H1 (cell line): Measurements from ENCODE around the gene SLC24A1. TPM values are rescaled to one million over a fixed set of nuclear protein-coding genes. Genes with fewer than 3 reads are reported as not detected.

ENCODE experiments used
- CTCF ChIA-PET: fragments of 300-600 bp; sonication (Branson Sonifier 250); formaldehyde crosslinking; loops from one replicate; lab custom pipeline; 2021; ENCODE audit not compliant: partially characterized antibody; lab: Charles Lee
- POLR2A ChIA-PET: fragments of 300-600 bp; sonication (Branson Sonifier 250); formaldehyde crosslinking; loops from one replicate; lab custom pipeline; 2021; ENCODE audit warnings: inconsistent platforms; ENCODE audit not compliant: partially characterized antibody; lab: Charles Lee
- DNase-seq, 2 experiments: peaks; one replicate each; pipeline versions ENCODE4 v3.0.0 to v3.0.0-alpha.2; 2010 to 2022; ENCODE audit warnings: low spot score in 2 of 2, low read depth in 1 of 2, mixed read lengths in 1 of 2
- FAIRE-seq: peaks from 2 replicates; lab custom pipeline; 2011; peaks lifted over from hg19 to GRCh38; lab: Jason Lieb, UNC
- H2AFZ ChIP-seq: 2 replicates; pipeline ENCODE4 v1.8.1; 2012; ENCODE audit warnings: low read length, inconsistent platforms
- H2AK5ac ChIP-seq: 2 replicates; pipeline ENCODE4 v1.6.1; 2013; ENCODE audit warnings: low read depth, low read length
- H2BK120ac ChIP-seq: replicated peaks from 2 replicates; pipeline ENCODE3; 2013; ENCODE audit warnings: low read depth, low read length, inconsistent platforms
- H2BK12ac ChIP-seq: 2 replicates; pipeline ENCODE4 v1.6.1; 2013; ENCODE audit warnings: low read depth, low read length
- H2BK15ac ChIP-seq: 2 replicates; pipeline ENCODE4 v1.6.1; 2013; ENCODE audit warnings: low read length
- H2BK20ac ChIP-seq: 2 replicates; pipeline ENCODE4 v1.6.1; 2013; ENCODE audit warnings: low read length
- H2BK5ac ChIP-seq: 2 replicates; pipeline ENCODE4 v1.6.1; 2013; ENCODE audit warnings: low read depth, low read length
- H3K14ac ChIP-seq: 2 replicates; pipeline ENCODE4 v1.6.1; 2013; ENCODE audit warnings: inconsistent platforms; ENCODE audit not compliant: insufficient read length
- H3K18ac ChIP-seq: 2 replicates; pipeline ENCODE4 v1.6.1; 2013; ENCODE audit warnings: low read length; ENCODE audit errors: extremely low read depth
- H3K23ac ChIP-seq: 2 replicates; pipeline ENCODE4 v1.6.1; 2013; ENCODE audit warnings: inconsistent platforms; ENCODE audit not compliant: insufficient read length
- H3K23me2 ChIP-seq: 2 replicates; pipeline ENCODE4 v1.6.1; 2013; ENCODE audit warnings: low read depth, low read length
- H3K27ac ChIP-seq: 2 replicates; pipeline ENCODE4 v1.6.1; 2011; ENCODE audit warnings: low read depth, low read length, inconsistent platforms
- H3K27me3 ChIP-seq, 4 experiments: replicated peaks in 1 of 4; 1 replicate in 1 of 4; 2 replicates in 3 of 4; pipeline versions ENCODE4 v1.6.1 to v1.8.1; 2011 to 2013; ENCODE audit warnings: low read length in 3 of 4, mild to moderate bottlenecking in 3 of 4, inconsistent platforms in 2 of 4, mixed read lengths in 2 of 4, moderate library complexity in 1 of 4; ENCODE audit not compliant: control insufficient read depth in 3 of 4, insufficient read depth in 3 of 4; ENCODE audit errors: extremely low read depth in 1 of 4
- H3K36me3 ChIP-seq, 4 experiments: 2 replicates each; pipeline versions ENCODE4 v1.6.1 to v1.8.1; 2011 to 2013; ENCODE audit warnings: mild to moderate bottlenecking in 4 of 4, low read length in 3 of 4, moderate library complexity in 2 of 4, control low read depth in 1 of 4, inconsistent platforms in 1 of 4; ENCODE audit not compliant: insufficient read depth in 4 of 4, control insufficient read depth in 2 of 4
- H3K4ac ChIP-seq: replicated peaks from 2 replicates; pipeline ENCODE3; 2013; ENCODE audit warnings: low read length, low read depth, mixed read lengths, inconsistent platforms; ENCODE audit not compliant: insufficient read length
- H3K4me1 ChIP-seq, 4 experiments: replicated peaks in 1 of 4; 1 replicate in 1 of 4; 2 replicates in 3 of 4; pipeline versions ENCODE4 v1.6.1 to v1.8.1; 2011 to 2013; ENCODE audit warnings: low read length in 3 of 4, inconsistent platforms in 2 of 4, mixed read lengths in 1 of 4; ENCODE audit not compliant: insufficient read depth in 4 of 4, control insufficient read depth in 3 of 4
- H3K4me2 ChIP-seq, 2 experiments: 2 replicates each; pipeline versions ENCODE4 v1.6.1 to v1.8.1; 2011 to 2013; ENCODE audit warnings: low read depth in 2 of 2, low read length in 2 of 2, control low read depth in 1 of 2, inconsistent platforms in 1 of 2, mild to moderate bottlenecking in 1 of 2; ENCODE audit not compliant: insufficient read depth in 1 of 2
- H3K4me3 ChIP-seq, 4 experiments: fragments of 200-600, 300-600 bp in 1 of 4; sonication (generic), shearing (Covaris generic), sonication (Bioruptor Twin) in 1 of 4; 2 replicates each; pipeline versions ENCODE4 v1.5.1 to v1.8.1; 2011 to 2016; ENCODE audit warnings: low read length in 4 of 4, low read depth in 3 of 4, control low read depth in 2 of 4, inconsistent platforms in 2 of 4, mild to moderate bottlenecking in 2 of 4, mixed read lengths in 1 of 4, moderate library complexity in 1 of 4; ENCODE audit not compliant: insufficient read depth in 2 of 4; ENCODE audit errors: extremely low read depth in 1 of 4
- H3K56ac ChIP-seq: replicated peaks from 2 replicates; pipeline ENCODE3; 2013; ENCODE audit warnings: low read depth, mild to moderate bottlenecking, mixed read lengths, low read length, inconsistent platforms; ENCODE audit not compliant: insufficient read length
- H3K79me1 ChIP-seq: 2 replicates; pipeline ENCODE4 v1.6.1; 2013; ENCODE audit warnings: low read depth, low read length, control low read depth
- H3K79me2 ChIP-seq, 2 experiments: 2 replicates each; pipeline versions ENCODE4 v1.6.1 to v1.8.1; 2012 to 2013; ENCODE audit warnings: low read length in 2 of 2, mild to moderate bottlenecking in 2 of 2, inconsistent platforms in 1 of 2; ENCODE audit not compliant: insufficient read depth in 2 of 2, control insufficient read depth in 1 of 2
- H3K9ac ChIP-seq, 4 experiments: replicated peaks in 1 of 4; 1 replicate in 1 of 4; 2 replicates in 3 of 4; pipeline versions ENCODE4 v1.6.1 to v1.8.1; 2011 to 2013; ENCODE audit warnings: low read depth in 3 of 4, low read length in 3 of 4, control low read depth in 2 of 4, mild to moderate bottlenecking in 2 of 4, moderate library complexity in 2 of 4, inconsistent platforms in 1 of 4; ENCODE audit errors: extremely low read depth in 1 of 4
- H3K9me3 ChIP-seq, 2 experiments: 2 replicates each; pipeline versions ENCODE4 v1.6.1 to v1.8.1; 2012 to 2013; ENCODE audit warnings: mild to moderate bottlenecking in 2 of 2, moderate library complexity in 2 of 2, control low read depth in 1 of 2, inconsistent platforms in 1 of 2, low read depth in 1 of 2, low read length in 1 of 2, mixed read lengths in 1 of 2; ENCODE audit not compliant: insufficient read depth in 2 of 2
- H4K20me1 ChIP-seq, 2 experiments: replicated peaks in 1 of 2; 2 replicates each; pipeline versions ENCODE3 to v1.8.1; 2011 to 2013; ENCODE audit warnings: inconsistent platforms in 2 of 2, low read length in 2 of 2, mild to moderate bottlenecking in 1 of 2; ENCODE audit not compliant: insufficient read depth in 2 of 2, control insufficient read depth in 1 of 2
- H4K5ac ChIP-seq: 2 replicates; pipeline ENCODE4 v1.6.1; 2013; ENCODE audit warnings: low read length, low read depth, mixed read lengths, inconsistent platforms; ENCODE audit not compliant: insufficient read length
- H4K8ac ChIP-seq: 2 replicates; pipeline ENCODE4 v1.8.0; 2013; ENCODE audit warnings: mild to moderate bottlenecking, moderate library complexity, low read length, inconsistent platforms; ENCODE audit not compliant: insufficient read depth; ENCODE audit errors: extremely low read depth
- H4K91ac ChIP-seq: replicated peaks from 2 replicates; pipeline ENCODE3; 2013; ENCODE audit warnings: low read length, mixed read lengths, inconsistent platforms; ENCODE audit not compliant: insufficient read length
- ATF3 ChIP-seq: IDR thresholded peaks from 2 replicates; pipeline ENCODE4 v1.6.1; 2011; ENCODE audit warnings: low read depth, mild to moderate bottlenecking, low read length; ENCODE audit not compliant: insufficient read depth
- BACH1 ChIP-seq: IDR thresholded peaks from 2 replicates; pipeline ENCODE4 v1.6.1; 2012; ENCODE audit warnings: low read length, improper control_type of control experiment
- BCL11A ChIP-seq, 2 experiments: IDR thresholded peaks; one replicate each; pipeline ENCODE4 v1.6.1; 2011; ENCODE audit warnings: low read depth in 2 of 2, low read length in 2 of 2, mild to moderate bottlenecking in 2 of 2
- CBX5 ChIP-seq: fragments of 300-800, 300-1000 bp; sonication (generic); IDR thresholded peaks from 2 replicates; pipeline ENCODE4 v1.7.1; 2016; ENCODE audit warnings: antibody characterized with exemption, low read length, low read depth
- CHD1 ChIP-seq: IDR thresholded peaks from 2 replicates; pipeline ENCODE4 v1.6.1; 2012; ENCODE audit warnings: low read depth, low read length, improper control_type of control experiment
- EGR1 ChIP-seq: IDR thresholded peaks from 2 replicates; pipeline ENCODE4 v1.6.1; 2011; ENCODE audit warnings: low read depth, low read length, borderline replicate concordance
- GABPA ChIP-seq: IDR thresholded peaks from 2 replicates; pipeline ENCODE4 v1.6.1; 2011; ENCODE audit warnings: mild to moderate bottlenecking, low read length, moderate library complexity, borderline replicate concordance; ENCODE audit not compliant: insufficient read depth
- GTF2F1 ChIP-seq: IDR thresholded peaks from 2 replicates; pipeline ENCODE4 v1.6.1; 2012; ENCODE audit warnings: low read depth, low read length, improper control_type of control experiment, borderline replicate concordance
- HDAC2 ChIP-seq, 2 experiments: fragments of 300-600 bp in 1 of 2; sonication (generic) in 1 of 2; IDR thresholded peaks; 2 replicates each; pipeline ENCODE4 v1.6.1; 2011 to 2012; ENCODE audit warnings: low read depth in 2 of 2, low read length in 2 of 2, mild to moderate bottlenecking in 2 of 2, moderate library complexity in 2 of 2, borderline replicate concordance in 1 of 2, inconsistent platforms in 1 of 2
- POLR2A ChIP-seq, 2 experiments: IDR thresholded peaks; 1 replicate in 1 of 2; 2 replicates in 1 of 2; pipeline ENCODE4 v1.6.1; 2011; ENCODE audit warnings: low read depth in 2 of 2, low read length in 2 of 2, mild to moderate bottlenecking in 2 of 2; ENCODE audit errors: control extremely low read depth in 1 of 2
- POU5F1 ChIP-seq: IDR thresholded peaks from 2 replicates; pipeline ENCODE4 v1.6.1; 2011; ENCODE audit warnings: low read depth, mild to moderate bottlenecking, low read length, moderate library complexity
- SP2 ChIP-seq: IDR thresholded peaks from 2 replicates; pipeline ENCODE4 v1.6.1; 2012; ENCODE audit warnings: mild to moderate bottlenecking, low read length, inconsistent platforms
- WGBS, 2 experiments: shearing (Covaris generic) in 1 of 2; methylation state at CpG; one replicate each; pipeline versions ENCODE4 v1.1.6 to v1.1.7; 2013 to 2015; ENCODE audit warnings: low lambda C conversion rate in 2 of 2, mixed read lengths in 2 of 2, inconsistent platforms in 1 of 2, low coverage in 1 of 2, missing lambda C conversion rate in 1 of 2; ENCODE audit not compliant: insufficient replicate concordance in 2 of 2, insufficient coverage in 1 of 2, insufficient read length in 1 of 2; ENCODE audit errors: extremely low coverage in 1 of 2, missing lambda C conversion rate in 1 of 2; 5-methylcytosine and 5-hydroxymethylcytosine counted together
- polyA plus RNA-seq, 7 experiments: library from polyadenylated mRNA; depleted of rRNA in 3 of 7; stranded (reverse) in 5 of 7; unstranded in 2 of 7; fragments of >200 nt in 5 of 7; fragments of 200-250 nt in 2 of 7; gene quantifications; 1 replicate in 5 of 7; 2 replicates in 1 of 7; 4 replicates in 1 of 7; pipeline versions ENCODE4 v1.2.1 to v1.2.3, GENCODE V29; 2011 to 2013; ENCODE audit warnings: missing spikeins in 2 of 7, mixed read lengths in 2 of 7
- total RNA-seq: library from RNA; stranded (reverse); fragmentation: NEBNext Ultra II Directional; extraction: Animal tissue kit (Norgen Biotek cat#: 25700); gene quantifications from 2 replicates; pipeline ENCODE4 v1.2.1, GENCODE V29; 2021

SLC24A1 gene
- total and polyA plus RNA-seq, 2 of the 8 experiments (the other 6 are each of a cell fraction or from before 2014, with no cell fraction given): 4.9 to 6.6 TPM

GRCh38 chr15:65651831-65652749, 30.4 kb downstream of the SLC24A1 start:
- no peaks in the 10 kb centered on the region; a peak in 1 of 7 replicates for H3K4me1 ChIP-seq
- no peaks in the 10 kb centered on the region for H3K79me1 ChIP-seq
- H3K27ac ChIP-seq: no peak overlapping the region
- no peaks in the 10 kb centered on the region for H3K23me2 ChIP-seq
- no peaks in the 10 kb centered on the region for H4K20me1 ChIP-seq
- ChIA-PET CTCF (interaction anchor here (0.6 to 8.7 kb wide), 5 partner anchors 8 to 210 kb away, joined by 3 to 81 read pairs (median 4); no protein-coding TSS in a partner anchor), POLR2A (interaction anchor here (0.9 kb wide), 1 partner anchor 11 kb away, joined by 3 read pairs; no protein-coding TSS in a partner anchor)
- no peaks in the 10 kb centered on the region for H3K27me3 ChIP-seq
- no peak overlapping the region for H2AFZ ChIP-seq
- FAIRE-seq (no peak), DNase-seq (no peak)
- H2BK12ac ChIP-seq: no peak overlapping the region; the same call in 1 of the 2 replicates
- no peak overlapping the region for H4K91ac ChIP-seq
- H3K18ac ChIP-seq: no peak overlapping the region
- no peak overlapping the region for H2BK5ac ChIP-seq
- H3K36me3 ChIP-seq: no peaks in the 10 kb centered on the region
- no peak overlapping the region for H2BK15ac ChIP-seq
- no peak overlapping the region for H3K23ac ChIP-seq
- no peak overlapping the region for H3K56ac ChIP-seq
- no peak overlapping the region; the same call in 1 of the 2 replicates for H4K8ac ChIP-seq
- H2BK20ac ChIP-seq: no peak overlapping the region
- no peaks in the 10 kb centered on the region for H3K79me2 ChIP-seq
- H3K4me3 ChIP-seq: no peak overlapping the region
- H3K9ac ChIP-seq: no peak overlapping the region
- WGBS, 2 experiments: 90% methylated on average over 11 of the region's 11 CpGs; no CpG with 5 or more reads in 1 of the 2 experiments
- no peak overlapping the region for H2BK120ac ChIP-seq
- no peak overlapping the region for H3K14ac ChIP-seq
- H3K9me3 ChIP-seq: no peaks in the 10 kb centered on the region
- no peak overlapping the region for H3K4me2 ChIP-seq
- no peak overlapping the region for H2AK5ac ChIP-seq
- no peak overlapping the region for H3K4ac ChIP-seq
- H4K5ac ChIP-seq: no peak overlapping the region
- TF ChIP-seq BCL11A (IDR thresholded peaks at IDR 0.05; ENCODE audit: low read depth in 2 of 2, low read length in 2 of 2) (no peak), HDAC2 (IDR thresholded peaks at IDR 0.05; ENCODE audit: borderline replicate concordance in 1 of 2, low read depth in 2 of 2, low read length in 2 of 2) (no peak), GABPA (no peak), BACH1 (no peak), ATF3 (no peak), CHD1 (no peak), EGR1 (no peak), GTF2F1 (no peak), POU5F1 (no peak), POLR2A (IDR thresholded peaks at IDR 0.05; ENCODE audit: control extremely low read depth in 1 of 2, low read depth in 2 of 2, low read length in 2 of 2) (no peak), CBX5 (no peak), SP2 (no peak)
